A549 (cell line): ENCODE results near the gene TCF25.

ENCODE experiments used
- CHD4 ChIP-seq: fragments of 200-600 bp; sonication (generic); IDR thresholded peaks from 2 replicates; pipeline ENCODE4 v1.6.1; 2016; ENCODE audit warnings: antibody characterized with exemption, mild to moderate bottlenecking, borderline replicate concordance
- EHF ChIP-seq: fragments of 250-450 bp; sonication (Bioruptor Pico); IDR thresholded peaks from 2 replicates; pipeline ENCODE4 v1.5.0; 2020; ENCODE audit warnings: mild to moderate bottlenecking
- SREBF2 ChIP-seq: fragments of 450-650 bp; IDR thresholded peaks from 2 replicates; pipeline ENCODE4 v1.6.1; 2014; ENCODE audit warnings: mild to moderate bottlenecking, moderate library complexity

DNA sequence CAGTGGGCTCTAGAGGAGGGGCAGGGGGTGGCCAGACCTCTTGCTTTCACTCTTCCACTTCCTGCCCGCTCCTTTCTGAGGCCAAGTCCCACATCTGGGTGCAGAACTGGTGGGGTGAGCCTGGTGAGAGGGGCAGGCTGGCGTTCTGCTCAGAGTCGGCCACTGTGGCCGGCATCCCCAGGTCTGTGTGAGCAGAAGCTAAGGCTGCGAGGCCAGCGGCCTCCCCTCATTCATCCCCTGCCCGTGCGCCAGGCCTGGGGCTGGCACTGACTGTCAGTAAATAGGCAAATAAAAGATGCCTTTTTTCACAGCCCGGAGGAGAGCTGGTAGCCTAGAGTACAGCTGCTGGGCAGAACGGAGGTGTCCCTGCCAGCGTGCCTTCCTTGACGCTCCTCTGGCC lies 76.4 kb downstream of the TCF25 start:
- TF ChIP-seq CHD4: no peak
- TF ChIP-seq EHF (CRISPR knock-in tag): no peak
- no peak for TF ChIP-seq SREBF2
